Transverse colon (tissue), 4 donors: Measurements from ENCODE around the gene USP8.
"Not testable (repeated sequence)": the region's sequence is repeated elsewhere in the genome, so short reads cannot be mapped to it uniquely, and the experiment has no call there.

Experiments
- POLR2A ChIP-seq: fragments of 450-650 bp; IDR thresholded peaks from one replicate; pipeline ENCODE4 v1.6.1; 2016; ENCODE audit warnings: antibody characterized with exemption, mild to moderate bottlenecking, moderate library complexity
- POLR2AphosphoS5 ChIP-seq, 3 donors: sonication (generic); formaldehyde crosslinking; IDR thresholded peaks; one replicate each; pipeline ENCODE4 v1.6.1; 2016; ENCODE audit warnings: antibody characterized with exemption in 3 of 3
- TF ChIP-seq, protein P1 (sequence below), 5 experiments: fragments of 200-600 bp in 3 of 5; fragments of 450-650 bp in 2 of 5; sonication (generic) in 3 of 5; IDR thresholded peaks; 1 replicate in 2 of 5; 2 replicates in 3 of 5; pipeline ENCODE4 v1.5.1; 2016 to 2017; ENCODE audit warnings: antibody characterized with exemption in 5 of 5, inconsistent platforms in 3 of 5, mild to moderate bottlenecking in 2 of 5, moderate library complexity in 1 of 5

DNA sequence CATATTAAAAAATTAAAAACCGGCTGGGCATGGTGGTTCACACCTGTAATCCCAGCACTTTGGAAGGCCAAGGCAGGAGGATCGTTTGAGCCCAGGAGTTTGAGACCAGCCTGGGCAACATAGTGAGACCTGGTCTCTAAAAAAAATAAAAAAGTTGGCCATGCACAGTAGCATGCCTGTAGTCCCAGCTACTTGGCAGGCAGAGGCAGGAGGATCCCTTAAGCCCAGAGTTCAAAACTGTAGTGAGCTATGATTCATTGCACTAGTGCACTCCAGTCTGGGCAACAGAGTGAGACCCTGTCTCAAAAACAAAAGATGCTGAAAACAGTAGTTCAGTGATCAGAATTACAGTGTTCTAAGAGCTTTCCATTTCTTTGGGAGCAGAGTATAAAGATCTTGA is 81.5 kb downstream of the USP8 start:
- TF ChIP-seq POLR2A; POLR2AphosphoS5 (IDR thresholded peaks at IDR 0.05): not testable (repeated sequence)
- TF ChIP-seq, protein P1, sequence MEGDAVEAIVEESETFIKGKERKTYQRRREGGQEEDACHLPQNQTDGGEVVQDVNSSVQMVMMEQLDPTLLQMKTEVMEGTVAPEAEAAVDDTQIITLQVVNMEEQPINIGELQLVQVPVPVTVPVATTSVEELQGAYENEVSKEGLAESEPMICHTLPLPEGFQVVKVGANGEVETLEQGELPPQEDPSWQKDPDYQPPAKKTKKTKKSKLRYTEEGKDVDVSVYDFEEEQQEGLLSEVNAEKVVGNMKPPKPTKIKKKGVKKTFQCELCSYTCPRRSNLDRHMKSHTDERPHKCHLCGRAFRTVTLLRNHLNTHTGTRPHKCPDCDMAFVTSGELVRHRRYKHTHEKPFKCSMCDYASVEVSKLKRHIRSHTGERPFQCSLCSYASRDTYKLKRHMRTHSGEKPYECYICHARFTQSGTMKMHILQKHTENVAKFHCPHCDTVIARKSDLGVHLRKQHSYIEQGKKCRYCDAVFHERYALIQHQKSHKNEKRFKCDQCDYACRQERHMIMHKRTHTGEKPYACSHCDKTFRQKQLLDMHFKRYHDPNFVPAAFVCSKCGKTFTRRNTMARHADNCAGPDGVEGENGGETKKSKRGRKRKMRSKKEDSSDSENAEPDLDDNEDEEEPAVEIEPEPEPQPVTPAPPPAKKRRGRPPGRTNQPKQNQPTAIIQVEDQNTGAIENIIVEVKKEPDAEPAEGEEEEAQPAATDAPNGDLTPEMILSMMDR (IDR thresholded peaks at IDR 0.05) = not testable (repeated sequence)
